ENCODE results near the gene SERPINB10.

GRCh38 chr18:63871836-63872235 lies 35.9 kb upstream of the SERPINB10 start:
- TF ChIP-seq CTCF (conservative IDR thresholded peaks at IDR 0.05; ENCODE audit: low read length) = no peak
- no peak for TF ChIP-seq EZH2phosphoT487 (IDR thresholded peaks at IDR 0.05; ENCODE audit: borderline replicate concordance)
